ENCODE data around the gene B4GALT1.

DNA sequence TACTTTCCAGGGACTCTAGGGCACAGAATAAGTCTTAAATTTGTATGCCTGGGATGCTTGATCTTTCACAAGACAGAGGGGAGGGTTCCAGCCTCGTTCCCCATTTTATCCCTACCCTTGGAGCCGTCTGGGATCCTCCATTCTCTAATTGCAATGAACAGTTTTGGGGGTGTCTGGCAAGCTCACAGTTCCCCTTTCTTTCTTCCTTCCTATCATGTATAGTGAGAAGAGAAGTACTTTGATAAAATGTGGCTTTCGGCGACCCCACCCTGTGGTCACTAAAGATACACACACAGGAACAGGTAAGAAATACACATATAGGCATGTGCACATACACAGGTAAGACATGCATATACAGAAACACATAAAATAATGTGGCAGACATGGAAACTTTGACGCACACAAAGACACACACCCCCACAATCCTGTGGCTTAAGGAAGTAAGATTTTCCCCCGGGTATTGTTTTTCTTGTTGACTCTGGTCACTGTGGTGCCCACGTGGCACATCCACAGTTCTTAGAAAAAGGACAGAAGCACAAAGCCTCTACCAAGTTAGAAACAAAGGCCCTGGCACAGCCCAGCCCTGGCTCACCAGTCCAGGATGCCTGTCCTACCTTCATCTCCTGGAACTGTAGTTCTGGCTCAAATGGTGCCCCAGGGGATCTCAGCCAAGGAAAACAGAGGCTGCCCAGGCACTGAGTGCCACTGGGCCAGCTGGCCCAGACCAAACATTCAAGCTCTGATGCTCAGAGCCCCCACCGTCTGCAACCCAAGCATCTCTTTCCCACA, 84.4 kb downstream of the B4GALT1 start:
- TF ChIP-seq, protein P1, sequence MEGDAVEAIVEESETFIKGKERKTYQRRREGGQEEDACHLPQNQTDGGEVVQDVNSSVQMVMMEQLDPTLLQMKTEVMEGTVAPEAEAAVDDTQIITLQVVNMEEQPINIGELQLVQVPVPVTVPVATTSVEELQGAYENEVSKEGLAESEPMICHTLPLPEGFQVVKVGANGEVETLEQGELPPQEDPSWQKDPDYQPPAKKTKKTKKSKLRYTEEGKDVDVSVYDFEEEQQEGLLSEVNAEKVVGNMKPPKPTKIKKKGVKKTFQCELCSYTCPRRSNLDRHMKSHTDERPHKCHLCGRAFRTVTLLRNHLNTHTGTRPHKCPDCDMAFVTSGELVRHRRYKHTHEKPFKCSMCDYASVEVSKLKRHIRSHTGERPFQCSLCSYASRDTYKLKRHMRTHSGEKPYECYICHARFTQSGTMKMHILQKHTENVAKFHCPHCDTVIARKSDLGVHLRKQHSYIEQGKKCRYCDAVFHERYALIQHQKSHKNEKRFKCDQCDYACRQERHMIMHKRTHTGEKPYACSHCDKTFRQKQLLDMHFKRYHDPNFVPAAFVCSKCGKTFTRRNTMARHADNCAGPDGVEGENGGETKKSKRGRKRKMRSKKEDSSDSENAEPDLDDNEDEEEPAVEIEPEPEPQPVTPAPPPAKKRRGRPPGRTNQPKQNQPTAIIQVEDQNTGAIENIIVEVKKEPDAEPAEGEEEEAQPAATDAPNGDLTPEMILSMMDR (IDR thresholded peaks at IDR 0.05): no peak
- TF ChIP-seq POLR2A (IDR thresholded peaks at IDR 0.05): no peak

Measured in transverse colon (tissue), 3 donors.